HG02938 (cell line): ENCODE results near the gene CST7.
A peak's percentile ranks its signal among the peaks of the same experiment; 100 is the strongest.

Source experiments
- ATAC-seq: cut with Tn5 transposase; IDR thresholded peaks from one replicate; pipeline ENCODE4 v1.9.1; 2021; ENCODE audit warnings: mild to moderate bottlenecking, moderate library complexity; ENCODE audit not compliant: unreplicated experiment

The CST7 gene

DNA sequence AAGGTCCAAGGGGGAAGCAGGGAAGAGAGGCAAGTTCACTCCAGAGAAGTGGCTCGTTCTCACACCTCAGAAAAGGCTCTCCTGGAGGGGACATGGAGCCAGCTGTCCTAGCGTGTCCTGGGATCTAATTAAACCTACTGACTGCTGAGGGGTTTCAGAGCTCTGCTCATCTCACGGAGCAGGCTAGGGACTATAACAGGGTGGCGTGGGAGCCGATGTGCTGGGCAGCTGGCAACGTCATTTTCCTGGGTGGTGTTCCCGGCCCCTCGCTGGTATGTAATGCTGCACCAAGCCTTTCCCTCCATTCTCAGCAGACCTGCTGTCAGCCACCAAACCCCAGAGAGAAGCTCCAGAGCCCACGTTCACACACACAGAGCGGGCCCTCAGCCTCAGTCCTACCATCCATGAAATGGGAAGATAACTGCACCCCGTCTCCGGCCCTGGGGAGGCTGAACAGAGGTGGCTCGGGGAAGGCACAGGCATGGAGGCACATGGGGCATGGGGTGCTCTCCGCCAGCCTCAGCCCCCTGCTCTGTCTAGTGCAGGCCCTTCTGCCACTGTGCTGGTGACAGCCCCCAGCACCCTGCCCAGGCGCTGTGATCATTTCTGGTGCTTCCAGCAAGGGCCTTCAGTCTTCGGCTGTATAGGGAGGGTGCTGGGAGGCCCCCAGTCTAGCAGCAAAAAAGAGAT is 1.9 kb downstream of the CST7 start:
- no peak for ATAC-seq

DNA sequence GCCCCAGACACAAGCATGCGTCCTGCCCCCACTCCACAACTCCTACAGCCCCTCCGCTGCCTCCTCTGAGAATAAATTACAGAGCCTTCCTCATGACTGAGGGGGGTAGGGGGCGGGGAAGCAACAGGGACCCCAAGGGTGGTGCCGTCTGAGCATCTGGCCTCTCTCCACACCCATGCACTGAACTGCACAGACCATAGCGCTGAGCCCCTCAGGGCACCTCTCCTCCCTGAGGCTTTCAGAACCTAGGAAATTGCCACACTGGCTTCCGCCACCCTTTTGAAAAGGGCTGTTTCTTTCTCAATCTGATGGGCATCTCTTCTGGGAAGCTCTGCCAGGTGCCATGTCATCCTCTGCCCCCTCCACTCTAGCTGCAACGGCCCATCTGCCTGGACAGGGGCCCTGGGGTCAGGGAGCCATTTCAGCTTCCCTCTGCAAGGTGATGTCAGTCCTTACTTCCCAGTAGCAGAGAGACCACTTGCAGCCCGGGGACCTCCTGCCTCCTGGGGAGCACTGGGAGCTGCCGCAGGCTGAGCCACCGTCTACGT is 2.5 kb downstream of the CST7 start:
- no peak for ATAC-seq

DNA sequence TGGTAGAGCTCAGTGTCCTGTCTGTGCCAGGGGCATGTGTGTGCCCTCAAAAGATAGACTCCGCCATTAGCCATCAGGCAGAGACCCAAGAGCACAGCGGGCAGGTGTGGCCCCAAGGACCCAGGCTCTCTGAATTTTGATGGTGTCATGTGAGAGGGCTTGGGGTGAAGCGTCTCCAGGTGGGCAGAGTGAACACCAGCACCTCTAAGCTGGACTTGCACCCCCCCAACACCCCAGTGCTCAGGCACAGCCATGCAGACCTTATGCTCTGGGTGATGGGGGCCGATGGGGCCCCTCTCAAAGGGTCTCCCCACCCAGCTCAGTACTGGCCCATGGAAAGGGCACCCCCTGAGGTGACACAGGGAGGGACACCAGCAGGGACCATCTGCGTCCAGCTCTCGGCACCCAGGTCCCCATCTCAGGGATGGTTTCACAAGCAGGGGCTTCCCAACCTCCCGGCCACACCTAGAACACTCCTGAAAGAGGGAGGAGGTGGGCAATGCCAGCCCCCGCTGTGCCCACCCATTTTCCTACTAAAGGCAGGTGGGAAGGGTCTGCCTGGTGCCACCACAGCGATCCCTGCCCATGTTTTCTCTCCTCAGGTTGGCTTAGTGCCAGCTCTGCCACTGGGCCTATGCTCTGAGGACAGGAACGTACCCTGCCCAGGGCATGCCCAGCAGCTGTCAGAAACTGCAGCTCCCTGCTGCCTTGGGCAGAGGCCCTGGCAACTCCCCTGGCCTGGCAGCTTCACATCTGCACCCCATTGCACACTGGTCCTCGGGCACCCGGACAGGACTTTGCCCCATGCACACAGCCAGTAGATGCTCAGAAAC is 3.5 kb downstream of the CST7 start:
- ATAC-seq: no peak

DNA sequence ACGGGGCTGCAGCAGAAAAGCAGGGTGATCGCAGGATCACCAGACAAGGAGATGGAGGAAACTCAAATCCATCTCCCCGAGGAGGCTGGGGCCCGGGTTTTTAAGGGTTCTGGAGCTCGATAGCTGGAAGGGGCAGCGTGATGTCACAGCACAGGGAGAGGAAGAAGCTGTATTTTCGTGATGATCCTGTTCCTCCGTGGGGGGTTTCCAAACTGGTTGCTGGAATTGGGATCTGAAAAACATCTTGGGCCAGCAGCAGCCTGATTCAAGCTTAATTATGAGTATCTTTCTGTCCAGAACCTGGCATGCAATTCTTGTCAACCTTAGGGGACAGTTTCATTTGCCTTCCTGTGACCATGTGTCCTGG is 4.1 kb downstream of the CST7 start:
- ATAC-seq: no peak

DNA sequence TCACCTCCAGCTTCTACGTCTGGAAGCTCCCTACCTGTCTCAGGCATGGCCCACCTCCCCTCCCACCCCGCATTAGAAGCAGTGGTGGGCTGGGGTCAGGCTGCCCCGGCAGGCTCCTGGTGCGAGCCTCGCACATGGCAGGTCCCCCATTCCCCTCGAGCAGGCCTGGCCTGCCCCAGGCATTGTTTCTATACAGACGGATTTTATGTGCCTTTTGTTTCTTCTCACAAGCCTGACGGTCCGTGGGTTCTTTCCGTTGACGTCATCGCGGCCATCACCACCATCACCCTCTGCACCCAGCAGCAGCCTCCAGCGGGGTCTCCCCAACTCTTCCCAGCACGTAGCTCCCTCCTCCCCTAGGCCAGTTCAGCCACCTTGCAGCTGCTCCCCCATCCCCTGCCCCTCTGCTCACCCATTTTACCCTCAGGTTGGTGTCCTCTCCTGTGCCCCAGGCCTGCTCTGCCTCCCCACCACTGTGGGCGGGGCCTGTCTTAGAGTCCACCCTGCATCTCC is 4.6 kb downstream of the CST7 start:
- no peak for ATAC-seq

DNA sequence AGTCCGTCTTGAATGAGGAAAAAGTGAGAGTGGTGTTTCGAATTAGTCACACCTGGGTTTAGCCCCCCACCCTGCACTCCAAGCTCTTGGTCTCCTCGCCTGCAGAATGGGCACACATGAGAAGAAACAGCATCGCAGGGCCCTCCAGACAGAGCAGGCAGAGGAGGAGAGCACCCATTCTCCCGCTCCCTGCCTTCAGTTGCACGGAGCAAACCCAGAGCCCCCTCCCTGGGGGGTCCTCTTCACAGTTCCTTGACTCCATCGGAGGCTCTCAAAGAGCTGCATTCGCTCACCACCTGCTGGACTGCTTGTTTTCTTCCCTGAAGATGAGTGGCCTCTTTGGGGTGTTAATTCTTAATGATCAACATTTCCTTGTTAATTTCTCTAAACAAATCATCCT is 5.1 kb downstream of the CST7 start:
- no peak for ATAC-seq

DNA sequence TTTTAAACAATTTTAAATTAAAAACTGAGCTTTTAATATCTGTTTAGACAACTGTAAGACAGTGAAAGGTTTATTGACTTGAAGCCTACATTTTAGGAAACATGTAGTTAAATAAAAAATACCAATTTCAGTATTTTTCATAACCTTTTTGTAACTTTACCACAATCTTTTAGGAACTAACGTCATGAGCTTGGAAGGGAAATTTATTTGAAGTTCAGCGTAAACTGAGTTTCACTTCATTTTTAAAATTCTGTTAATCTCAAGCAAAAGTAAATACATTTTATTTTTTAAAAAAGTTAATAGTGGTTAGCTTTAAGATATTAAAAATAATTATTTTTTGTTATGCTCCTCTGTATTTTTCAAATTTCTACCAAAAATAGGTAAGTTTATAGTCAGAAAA is 5.5 kb downstream of the CST7 start:
- ATAC-seq: no peak

DNA sequence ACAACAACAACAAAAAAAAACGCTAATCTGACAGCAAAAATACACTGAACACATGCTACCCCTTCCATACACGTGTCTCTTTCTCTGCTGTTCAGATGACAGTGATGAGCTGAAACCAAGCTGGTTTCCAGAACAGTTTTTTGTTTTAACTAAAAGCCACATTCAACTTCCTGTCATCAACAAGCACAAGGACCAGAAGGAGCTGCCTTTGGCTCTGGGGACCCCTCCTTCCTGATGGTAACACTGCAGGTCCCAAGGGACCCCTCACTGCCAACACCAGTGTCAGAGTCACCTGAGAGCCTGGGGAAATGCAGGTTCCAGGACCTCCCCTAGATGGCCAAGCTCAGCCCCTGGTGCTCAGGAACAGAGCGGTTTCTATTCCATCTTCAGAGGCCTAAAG is 6.0 kb downstream of the CST7 start:
- peak; percentile 76 for ATAC-seq

DNA sequence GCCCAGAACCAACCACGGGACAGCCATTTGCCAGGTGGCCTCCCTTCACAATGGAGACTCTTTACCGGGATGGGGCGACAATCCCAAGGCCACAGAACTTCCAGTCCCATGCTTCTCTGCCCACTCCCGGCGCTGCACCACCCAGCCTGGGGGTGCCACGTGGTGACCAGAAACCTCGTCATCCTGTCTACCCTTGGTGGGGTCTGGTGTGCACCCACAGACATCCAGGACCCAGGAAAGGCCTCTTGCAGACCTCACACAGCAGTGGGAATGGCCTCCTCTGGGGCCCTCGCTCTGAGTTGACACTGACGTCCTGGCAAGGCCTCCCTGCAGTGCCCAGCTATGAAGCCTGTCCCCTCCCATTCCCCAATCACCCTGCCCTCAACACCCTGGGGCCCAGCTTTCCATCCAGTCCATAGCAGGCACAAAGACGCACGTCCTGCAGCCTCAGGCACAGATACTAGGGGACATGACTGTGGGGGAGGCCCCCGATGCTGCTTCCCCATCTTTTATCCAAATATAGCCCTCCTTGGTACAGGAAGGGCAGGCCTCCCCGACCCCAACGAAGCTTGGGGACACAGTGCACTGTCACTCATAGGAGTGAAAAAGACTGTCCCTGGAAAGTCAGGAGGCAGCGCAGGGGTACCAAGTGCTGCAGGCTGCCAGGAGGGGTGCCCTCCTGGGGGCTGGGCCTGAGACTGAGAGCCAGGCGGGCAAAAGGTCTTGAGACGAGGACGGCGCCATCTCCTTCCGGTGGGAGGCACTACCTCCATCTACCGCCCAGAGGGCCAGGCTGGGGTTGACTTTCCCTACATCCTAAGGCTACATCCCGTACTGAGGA is 7.2 kb downstream of the CST7 start:
- no peak for ATAC-seq

DNA sequence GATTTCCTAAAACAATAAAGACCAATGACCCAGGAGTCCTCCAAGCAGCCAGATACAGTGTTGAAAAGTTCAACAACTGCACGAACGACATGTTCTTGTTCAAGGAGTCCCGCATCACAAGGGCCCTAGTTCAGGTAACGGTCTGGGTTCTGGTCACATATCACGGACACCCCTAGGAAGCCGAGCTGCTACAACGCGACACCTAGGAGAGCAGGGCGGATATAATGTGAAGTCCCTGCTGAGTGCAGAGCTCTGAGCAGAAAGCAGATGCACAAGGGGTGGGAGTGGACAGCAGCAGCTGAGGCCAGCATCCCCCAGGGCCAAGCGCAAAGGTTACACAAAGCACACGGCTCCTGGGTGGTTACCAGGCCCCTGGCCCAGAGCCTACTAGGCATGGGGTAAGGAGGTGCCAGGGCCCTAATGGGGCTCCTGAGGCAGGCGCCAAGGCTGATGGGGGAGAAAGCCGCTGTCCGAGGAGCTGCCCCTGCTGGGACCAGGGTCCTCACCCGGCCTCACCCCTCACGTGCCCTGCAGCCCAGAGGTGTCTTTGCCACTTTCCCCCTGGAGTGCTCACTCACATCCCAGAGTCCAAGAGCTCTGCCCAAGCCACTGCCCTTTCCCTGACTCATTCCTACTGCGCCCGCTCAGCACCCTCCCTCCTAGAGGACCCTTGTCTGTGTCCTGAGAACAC is 8.4 kb downstream of the CST7 start:
- no peak for ATAC-seq

DNA sequence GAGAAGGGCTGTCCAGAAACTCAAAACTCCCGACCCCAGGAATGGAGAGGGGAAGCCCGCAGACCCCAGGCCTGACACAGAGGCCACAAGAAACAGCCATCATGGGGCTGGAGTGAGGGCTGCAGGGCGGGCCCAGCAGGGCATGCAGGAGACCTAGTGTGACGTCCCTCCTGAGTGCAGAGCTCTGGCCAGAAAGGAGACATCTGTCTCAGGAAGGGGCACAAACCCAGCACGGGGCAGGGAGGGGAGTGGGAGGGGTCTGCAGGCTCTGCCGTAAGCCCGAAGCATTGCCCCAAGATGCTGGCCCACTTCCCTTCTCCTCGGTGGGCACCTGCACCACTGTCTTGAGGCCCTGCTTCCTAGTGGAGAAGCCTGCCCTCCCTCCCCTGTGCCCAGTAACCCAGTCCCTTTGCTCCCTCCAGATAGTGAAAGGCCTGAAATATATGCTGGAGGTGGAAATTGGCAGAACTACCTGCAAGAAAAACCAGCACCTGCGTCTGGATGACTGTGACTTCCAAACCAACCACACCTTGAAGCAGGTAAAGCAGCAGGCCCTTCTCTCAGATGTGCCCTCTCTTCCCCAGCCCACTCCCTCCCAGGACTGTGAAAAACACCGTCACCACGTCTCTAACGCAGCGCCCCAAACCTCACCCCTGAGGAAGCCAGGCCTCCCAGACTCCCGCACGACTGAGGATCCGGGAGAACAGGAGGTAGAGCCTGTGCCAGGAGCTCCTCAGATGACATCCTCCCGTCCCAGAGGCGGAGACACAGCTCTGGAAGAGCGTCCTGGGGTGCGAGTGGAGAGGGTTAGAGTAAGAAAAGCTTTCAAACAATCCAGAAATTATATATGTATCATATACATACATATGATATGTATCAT is 9.7 kb downstream of the CST7 start:
- no peak for ATAC-seq

DNA sequence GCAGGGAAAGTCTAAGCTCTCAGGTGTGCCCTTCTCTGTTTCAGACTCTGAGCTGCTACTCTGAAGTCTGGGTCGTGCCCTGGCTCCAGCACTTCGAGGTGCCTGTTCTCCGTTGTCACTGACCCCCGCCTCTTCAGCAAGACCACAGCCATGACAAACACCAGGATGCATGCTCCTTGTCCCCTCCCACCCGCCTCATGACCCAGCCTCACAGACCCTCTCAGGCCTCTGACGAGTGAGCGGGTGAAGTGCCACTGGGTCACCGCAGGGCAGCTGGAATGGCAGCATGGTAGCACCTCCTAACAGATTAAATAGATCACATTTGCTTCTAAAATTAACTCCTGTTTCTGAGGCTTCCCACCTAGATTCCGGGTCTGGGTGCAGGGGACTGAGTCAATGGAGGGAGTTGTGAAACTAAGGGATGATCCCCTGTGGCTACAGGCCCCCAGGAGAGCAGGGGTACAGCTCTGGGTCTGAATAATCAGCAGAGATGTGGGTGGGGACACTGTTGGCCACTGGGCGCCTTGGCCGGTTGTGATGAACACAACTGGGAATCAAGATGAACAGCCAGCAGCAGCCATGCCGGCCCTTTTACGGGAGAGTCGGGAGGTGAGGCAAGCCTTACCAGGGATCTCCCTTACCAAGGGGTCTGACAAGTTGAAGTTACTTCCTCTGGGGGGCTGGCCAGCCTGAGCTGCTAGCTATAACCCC is 10.7 kb downstream of the CST7 start:
- no peak for ATAC-seq

DNA sequence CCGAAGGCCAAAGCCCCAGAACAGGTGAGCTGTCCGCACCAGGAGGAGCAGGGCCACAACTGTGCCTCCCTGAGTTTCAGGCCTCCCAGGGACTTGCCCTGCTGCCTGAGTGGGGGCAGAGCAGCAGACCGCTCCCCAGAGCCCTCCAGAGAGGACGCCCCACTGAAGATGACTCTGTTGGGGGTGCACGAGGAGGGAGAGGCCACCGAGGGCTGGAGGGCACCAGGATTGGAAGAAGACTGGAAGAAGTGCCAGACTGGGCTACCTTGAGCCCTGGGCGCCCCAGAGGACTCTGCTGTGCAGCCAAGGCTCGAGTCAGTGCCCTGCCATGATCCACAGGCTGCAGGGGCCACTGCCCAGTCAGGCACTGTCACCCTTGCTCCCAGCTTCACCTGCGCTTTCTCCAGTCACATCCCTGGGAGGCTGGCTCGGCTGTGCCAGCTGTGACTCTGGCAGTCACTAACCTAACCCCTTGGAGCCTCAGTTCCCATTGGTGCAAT is 11.3 kb downstream of the CST7 start:
- ATAC-seq: no peak

DNA sequence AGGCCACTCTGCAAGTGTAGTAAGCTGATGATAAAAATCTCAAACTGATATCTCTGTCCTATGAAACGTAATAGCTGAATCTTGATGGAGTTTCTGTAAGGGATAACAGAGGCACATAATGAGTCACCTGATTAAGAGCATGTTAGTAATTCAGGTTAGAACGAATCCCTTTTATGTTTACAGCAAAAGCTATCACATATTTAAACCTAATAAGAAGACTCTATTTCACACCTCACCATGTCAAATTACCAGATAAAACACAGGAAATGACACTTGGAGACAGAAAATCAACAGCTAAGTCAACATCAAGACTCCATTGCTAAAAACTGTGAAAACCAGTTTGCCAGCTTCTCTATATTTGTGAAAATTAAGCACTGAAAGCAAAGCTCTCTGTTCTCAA is 11.8 kb downstream of the CST7 start:
- no peak for ATAC-seq

DNA sequence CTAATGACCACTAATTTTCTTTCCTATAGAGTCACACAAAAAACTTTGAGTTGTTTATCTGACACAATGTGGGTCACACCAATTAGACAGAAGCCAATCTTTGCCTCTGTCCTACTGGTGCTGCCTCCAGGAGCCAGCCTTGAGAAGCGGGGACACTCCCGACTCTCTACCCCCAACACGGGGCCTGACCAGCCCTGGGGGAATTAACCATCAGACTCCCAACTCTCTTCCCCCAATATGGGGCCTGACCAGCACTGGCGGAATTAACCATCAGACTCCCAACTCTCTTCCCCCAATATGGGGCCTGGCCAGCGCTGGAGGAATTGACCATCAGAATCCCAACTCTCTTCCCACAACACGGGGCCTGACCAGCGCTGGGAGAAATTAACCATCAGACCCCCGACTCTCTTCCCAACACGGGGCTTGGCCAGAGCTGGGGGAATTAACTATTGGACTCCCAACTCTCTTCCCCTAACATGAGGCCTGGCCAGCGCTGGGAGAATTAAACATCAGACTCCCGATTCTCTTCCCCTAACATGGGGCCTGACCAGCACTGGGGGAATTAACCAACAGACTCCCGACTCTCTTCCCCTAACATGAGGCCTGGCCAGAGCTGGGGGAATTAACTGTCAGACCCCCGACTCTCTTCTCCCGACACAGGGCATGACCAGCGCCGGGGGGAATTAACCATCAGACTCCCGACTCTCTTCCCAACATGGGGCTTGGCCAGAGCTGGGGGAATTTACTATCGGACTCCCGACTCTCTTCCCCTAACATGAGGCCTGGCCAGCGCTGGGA is 12.5 kb downstream of the CST7 start:
- ATAC-seq: no peak

DNA sequence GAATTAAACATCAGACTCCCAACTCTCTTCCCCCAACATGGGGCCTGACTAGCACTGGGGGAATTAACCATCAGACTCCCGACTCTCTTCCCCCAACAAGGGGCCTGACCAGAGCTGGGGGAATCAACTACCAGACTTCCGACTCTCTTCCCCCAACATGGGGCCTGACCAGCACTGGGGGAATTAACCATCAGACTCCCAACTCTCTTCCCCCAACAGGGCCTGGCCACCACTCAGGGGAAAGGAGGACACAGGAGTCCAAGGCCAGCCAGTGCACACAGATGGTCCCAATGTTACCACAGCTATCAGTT is 13.1 kb downstream of the CST7 start:
- no peak for ATAC-seq

DNA sequence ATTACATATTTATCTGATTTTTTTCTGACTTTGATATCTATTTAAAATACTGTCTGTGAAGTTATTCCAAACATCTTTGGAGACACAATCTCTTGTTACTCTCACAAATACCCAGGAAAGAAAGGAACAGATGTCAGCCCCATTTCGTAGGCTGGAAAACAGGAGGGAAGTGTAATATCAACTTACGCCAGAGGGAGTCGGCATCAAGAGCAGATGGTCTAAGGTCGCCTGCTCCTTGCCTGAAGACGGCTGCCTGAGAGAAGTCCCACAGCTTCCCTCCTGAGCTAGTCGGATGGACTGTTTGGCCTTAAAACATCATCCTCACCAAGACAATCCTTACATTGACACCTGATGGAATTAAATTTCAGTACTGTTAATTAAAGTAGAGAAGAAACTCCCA is 13.4 kb downstream of the CST7 start:
- no peak for ATAC-seq
